GM15510 (cell line): Measurements from ENCODE around the gene PIGQ.
A peak's percentile ranks its signal among the peaks of the same experiment; 100 is the strongest.

Experiments used
- POLR2A ChIP-seq: IDR thresholded peaks from 3 replicates; pipeline ENCODE4 v1.6.1; 2011; ENCODE audit warnings: borderline replicate concordance; ENCODE audit not compliant: insufficient read length; ENCODE audit errors: extremely low read depth

The PIGQ gene

DNA sequence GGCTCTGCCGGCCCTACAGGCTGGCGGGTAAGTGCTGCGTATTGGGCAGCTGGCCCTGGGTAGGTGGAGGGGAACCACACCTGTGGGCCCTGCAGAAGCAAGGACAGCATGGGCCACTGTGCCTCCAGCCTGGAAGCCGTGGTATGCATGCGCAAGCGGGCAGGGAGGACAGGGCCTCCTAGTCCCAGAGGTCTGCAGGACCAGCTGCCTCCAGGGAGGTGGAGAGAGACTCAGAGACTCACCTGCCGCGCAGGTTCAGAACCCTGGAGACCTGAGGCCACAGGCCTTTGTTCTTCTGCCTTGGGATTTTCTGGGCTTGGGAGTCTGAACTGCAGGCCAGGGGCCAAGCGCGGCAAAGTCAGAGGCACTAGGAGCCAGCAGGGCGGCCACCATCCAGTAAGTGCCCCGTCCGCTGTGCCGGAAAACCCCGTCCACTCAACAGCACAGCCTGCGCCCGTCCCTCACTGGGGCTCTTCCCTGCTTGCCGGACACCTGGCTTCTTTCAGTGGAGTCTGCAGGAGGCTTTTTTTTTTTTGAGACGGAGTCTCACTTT is 11.3 kb downstream of the PIGQ start:
- TF ChIP-seq POLR2A, result no peak

DNA sequence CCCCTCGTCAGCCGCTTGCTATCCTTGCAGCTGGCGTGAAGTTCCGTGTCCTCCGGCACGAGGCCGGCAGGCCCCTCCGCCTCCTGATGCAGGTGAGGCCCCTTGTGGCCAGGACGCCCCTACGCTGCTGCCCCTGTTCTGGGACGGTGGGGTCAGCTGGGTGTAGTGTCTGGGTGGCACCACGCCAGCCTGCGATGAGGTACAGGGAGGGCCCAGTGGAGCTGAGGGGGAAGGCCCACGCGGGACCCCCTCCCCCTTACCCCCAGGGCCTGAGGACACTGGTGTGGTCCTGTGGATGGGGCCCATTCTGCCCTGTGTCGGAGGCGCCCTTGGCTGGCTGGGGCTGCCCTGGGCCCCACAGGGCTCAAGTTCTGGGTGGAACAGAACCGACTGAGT is 12.4 kb downstream of the PIGQ start:
- no peak for TF ChIP-seq POLR2A

DNA sequence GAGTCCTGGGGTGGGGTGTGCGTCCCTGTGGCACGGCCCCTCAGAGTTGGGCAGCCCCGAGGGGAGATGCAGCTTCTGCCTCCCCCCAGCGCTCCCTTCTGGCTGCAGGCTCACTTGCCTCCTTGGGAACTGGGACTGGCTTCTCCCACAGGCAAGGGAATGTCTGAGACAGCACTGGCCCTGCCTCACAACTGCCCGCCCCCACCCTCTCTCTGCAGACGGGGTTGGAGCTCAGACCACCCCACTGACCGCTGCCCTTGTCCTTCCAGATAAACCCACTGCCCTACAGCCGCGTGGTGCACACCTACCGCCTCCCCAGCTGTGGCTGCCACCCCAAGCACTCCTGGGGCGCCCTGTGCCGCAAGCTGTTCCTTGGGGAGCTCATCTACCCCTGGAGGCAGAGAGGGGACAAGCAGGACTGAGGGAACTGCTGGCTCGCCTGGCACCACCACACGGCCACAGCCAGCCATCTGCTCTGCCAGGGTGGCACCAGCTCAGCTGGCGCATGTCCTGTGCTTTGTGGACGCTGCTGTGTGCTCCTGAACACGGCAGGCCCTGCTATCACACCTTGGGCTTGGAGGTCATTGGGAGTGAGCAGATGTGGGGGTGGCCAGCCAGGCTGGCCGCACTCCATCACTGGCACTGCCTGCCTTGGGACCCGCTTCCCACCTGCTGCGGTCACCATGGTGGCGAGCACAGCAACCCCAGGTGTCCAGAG is 13.0 kb downstream of the PIGQ start:
- TF ChIP-seq POLR2A, result no peak

DNA sequence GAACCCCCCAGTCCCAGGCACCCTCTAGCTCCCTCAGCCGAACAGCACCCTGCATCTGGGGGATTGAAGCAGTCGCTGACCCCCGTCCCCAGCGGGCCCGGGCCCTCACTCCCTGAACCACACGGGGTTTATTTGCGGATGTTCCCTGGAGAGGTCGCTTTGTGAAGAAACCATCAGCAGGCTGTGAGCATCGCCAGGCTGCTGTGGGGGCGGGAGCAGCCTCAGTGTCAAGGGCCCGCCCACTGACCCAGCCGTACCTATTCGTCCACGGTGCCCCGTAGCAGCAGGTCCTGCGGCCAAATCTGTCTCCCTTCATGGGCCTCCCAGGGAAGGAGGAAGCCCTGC is 13.7 kb downstream of the PIGQ start:
- TF ChIP-seq POLR2A, result no peak

DNA sequence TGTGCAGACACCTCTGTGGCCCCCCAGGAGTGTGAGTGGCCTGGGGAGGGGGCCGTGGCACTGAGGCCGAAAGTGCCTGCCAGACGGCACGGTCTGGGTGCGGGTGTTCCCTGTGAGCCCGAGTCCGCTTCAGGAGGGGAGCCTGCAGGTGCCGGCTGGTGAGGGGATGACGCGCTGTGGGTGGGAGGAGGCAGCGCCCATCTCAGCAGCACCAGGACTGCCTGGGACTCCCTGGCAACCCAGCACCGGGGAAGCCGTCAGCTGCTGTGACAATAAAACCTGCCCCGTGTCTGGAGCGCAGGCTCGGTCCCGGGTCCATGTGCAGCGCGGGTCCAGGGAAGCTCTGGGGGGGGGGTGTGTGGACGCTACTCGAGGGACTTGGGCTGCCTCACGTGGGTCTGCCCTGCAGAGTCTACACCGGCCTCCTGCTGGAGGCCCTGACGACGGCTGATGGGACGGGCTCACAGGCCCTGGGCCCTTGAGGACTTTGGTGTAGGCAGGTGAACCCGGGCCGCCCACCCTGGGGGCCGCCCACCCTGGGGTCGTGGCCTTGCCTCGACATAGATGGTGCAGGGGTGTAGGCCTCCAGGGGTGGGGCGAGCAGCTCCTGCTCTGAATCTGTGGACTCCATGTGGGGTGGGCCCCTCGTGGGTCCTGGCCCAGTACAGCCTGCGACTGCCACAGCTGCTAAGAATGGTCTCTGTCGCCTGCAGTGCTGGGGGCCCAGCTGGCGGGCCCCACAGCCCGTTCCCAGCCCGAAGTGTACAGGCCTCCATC is 14.2 kb downstream of the PIGQ start:
- TF ChIP-seq POLR2A, result no peak

DNA sequence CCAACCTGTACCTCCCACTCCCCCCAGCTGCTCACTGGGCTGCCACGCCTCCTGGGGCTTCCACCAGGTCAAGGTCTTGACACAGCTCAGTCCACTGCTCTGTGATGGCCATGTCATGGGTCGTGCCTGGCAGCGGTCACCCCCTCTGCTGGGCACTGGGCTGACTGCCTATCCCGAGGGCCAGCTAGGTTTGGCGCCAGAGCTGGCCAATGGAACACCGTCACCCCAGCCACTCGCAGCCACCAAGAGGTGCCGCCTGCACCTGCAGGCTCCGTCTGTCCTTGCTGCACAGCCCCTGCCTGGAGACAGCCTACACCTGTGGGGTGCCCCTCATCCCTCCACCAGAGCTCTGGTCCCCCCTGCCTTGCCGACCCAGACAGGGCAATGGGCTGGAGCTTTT is 15.6 kb downstream of the PIGQ start:
- TF ChIP-seq POLR2A, result no peak

DNA sequence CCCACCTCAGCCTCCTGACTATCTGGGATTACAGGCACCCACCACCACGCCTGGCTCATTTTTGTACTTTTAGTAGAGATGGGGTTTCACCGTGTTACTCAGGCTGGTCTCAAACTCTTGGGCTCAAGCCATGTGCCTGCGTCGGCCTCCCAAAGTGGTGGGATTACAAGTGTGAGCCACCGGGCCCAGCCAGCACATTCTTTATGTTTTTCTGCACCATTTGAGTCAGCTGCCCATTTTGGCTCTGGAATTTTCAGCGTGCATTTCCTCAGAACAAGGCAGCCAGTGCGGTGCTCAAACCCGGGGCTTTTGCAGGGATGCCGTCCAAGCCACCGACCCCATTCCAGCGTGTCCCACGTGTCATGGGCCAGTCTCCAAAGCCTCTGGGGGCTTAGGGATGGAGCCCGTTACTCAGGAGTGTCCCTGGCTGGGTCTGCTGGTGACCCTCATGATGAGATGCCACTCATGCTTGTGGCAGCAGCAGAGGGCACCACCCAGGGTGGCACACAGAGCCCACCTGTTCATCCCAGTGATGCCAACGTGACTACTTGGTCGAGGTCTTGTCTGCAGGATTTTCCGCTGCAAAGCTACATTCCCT is 16.4 kb downstream of the PIGQ start:
- TF ChIP-seq POLR2A, result no peak

DNA sequence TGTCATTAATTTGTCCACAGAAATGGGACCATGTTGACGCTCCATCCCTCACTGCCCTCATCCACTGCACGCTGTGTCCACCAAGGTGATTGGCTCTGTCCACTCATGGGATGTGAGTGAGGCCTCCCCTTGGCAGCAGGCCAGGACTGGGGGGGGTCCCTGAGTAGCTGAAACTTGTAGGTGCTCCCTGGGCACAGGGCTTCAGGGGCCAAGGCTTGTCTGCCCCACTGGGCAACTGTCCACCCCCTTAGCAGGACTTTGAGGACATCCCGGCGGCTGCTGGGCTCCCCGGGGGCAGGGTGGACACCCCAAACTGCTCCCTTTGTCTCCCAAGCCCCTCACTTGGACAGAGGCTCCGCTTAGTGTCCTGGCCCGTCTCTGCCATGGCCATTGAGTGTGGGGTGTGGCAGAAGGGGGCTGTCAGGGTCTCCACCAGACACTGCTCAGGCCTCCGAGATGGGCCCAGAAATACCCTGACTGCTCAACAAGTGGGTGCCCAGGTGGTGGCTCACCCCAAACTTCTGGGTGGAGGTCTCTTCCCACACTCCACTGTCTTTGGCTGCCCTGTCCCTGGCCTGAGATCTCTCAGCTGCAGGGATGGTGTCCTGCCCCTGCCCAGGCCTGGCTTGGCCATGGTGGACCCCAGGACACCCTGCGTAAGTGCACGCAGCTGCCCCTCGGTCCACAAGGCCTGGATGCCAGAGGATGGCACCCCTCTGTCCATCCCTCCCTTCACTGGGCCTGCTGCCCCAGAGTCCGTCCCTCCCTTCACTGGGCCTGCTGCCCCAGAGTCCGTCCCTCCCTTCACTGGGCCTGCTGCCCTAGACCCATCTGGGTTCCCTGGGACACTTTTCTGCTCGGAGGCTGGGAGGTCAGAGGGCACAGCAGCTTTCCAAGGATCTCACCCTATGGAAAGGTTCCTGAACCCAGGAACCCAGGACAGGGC is 17.1 kb downstream of the PIGQ start:
- no peak for TF ChIP-seq POLR2A

DNA sequence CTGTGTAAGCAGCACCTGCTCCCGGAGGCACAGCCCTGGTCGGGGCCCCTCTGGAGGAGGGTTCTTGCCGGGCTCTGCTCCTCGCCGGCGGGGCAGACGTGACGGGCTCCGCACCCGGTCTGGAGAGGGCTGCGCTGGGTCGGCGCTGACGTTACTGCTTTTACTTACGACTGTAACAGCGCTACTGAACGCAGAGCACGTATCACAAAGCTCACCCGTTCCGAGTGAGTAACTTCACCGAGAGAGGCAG is 18.8 kb downstream of the PIGQ start:
- no peak for TF ChIP-seq POLR2A

DNA sequence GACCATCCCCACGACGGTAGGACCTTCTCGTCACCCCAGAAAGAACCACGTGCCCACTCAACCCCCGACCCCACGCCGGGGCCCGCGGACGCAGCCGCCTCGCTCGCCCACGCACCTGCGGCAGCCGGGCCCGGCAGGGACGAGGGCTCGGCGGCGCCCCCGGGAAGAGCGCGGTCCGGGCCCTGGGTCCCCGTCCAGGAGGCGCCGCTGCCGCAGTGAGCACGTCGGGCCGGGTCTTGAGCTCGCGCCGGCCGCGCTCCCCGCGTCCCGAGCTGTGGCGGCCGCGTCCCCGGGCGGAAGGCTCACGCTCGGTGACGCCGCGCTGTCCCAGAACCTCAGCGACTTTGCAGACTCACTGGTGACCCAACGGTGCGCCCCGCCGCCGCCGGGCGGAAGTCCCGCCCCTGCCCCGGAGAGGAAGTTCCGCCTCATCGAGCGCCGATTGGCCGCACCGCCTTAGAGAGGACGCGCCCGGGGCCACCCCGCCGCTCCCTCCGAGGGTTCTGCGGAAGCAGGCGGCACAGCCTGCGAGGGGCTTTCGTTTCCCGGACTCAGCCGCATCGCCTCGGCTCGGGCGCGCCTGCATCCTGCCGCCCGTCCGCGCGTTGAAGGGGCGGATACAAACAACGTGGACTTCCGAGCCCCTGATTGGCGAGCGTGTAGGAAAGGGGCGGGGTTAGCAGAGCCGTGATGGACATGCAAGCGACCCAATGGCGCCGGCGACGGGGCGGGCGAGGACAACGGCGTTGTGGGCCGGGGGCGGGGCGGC is 19.3 kb downstream of the PIGQ start:
- TF ChIP-seq POLR2A, result peak; percentile 92

DNA sequence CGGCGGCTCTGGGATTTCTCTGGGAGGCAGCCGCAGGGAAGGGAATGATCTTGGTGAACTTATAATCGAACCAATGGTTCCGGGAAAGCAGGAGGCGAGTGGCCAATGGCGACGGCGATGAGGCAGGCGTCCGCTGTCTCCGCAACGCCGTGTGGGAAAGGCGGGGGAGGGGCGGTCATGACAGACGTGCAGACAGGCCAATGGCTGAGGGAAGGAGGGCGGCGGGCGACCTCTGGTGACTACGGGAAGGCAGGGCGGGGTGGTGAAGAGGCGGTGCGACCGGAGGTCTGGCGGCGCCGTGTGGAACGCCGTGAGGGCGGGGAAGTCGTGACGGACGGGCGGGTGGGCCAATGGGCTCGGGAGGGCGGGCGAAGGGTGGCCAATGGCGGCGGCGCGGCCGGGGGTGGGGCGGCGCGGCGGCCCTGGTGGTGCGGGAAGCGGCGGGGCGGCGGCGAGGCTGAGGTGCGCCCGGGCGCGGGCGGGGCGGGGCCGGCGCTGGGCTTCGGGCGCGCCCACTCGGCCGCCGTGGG is 20.0 kb downstream of the PIGQ start, which contains the start of gene RAB40C:
TSS of gene RAB40C (plus strand) at position 409 of the 530 bp plus-strand sequence. CDS start 226 bp downstream, outside the sequence.
- TF ChIP-seq POLR2A, result peak; percentile 42

DNA sequence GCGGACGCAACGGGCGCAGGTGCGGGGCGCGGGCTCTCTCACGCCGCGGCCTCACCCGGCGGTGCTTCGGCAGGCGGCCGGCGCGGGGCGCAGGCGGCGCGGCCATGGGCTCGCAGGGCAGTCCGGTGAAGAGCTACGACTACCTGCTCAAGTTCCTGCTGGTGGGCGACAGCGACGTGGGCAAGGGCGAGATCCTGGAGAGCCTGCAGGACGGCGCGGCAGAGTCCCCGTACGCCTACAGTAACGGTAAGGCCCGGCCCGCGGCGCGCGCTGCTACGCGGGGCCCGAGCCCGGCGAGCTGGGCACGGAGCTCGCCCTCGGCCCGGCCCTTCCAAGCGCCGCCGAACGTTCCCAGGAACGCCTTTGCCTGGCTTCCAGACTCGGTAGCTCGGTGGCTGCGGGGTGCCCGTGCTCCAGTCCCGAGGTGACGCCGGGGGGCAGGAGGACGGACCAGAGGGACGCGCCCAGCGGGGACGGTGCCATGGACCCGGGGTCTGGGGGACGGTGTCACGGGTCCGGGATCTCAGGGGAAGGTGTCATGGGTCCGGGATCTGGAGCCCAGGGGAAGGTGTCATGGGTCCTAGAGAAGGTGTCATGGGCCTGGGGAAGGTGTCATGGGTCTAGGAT is 20.5 kb downstream of the PIGQ start:
- peak; percentile 7 for TF ChIP-seq POLR2A

DNA sequence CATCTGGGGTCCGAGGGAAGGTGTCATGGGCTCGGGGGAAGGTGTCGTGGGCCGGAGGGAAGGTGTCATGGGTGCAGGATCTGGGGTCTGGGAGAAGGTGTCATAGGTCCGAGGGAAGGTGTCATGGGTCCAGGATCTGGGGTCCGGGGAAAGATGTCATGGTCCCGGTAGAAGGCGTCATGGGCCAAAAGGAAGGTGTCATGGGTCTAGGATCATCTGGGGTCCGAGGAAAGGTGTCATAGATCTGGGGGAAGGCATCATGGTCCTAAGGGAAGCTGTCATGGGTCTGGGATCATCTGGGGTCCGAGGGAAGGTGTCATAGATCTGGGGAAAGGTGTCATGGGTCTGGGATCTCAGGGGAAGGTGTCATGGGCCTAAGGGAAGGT is 21.0 kb downstream of the PIGQ start:
- TF ChIP-seq POLR2A, result no peak
